Upper lobe of left lung (tissue), 4 donors: Measurements from ENCODE around the gene LY6G6D.

ENCODE experiments used
- EP300 ChIP-seq, 4 donors: sonication (generic); formaldehyde crosslinking; IDR thresholded peaks; one replicate each; pipeline ENCODE4 v1.5.1; 2017; ENCODE audit warnings: antibody characterized with exemption in 4 of 4, control low read depth in 2 of 4
- TF ChIP-seq, protein P1 (sequence below), 6 experiments: fragments of 450-650 bp in 4 of 6; fragments of 200-600 bp in 2 of 6; sonication (generic) in 2 of 6; IDR thresholded peaks; one replicate each; pipeline ENCODE4 v1.5.1; 2016 to 2019; ENCODE audit warnings: antibody characterized with exemption in 6 of 6

DNA sequence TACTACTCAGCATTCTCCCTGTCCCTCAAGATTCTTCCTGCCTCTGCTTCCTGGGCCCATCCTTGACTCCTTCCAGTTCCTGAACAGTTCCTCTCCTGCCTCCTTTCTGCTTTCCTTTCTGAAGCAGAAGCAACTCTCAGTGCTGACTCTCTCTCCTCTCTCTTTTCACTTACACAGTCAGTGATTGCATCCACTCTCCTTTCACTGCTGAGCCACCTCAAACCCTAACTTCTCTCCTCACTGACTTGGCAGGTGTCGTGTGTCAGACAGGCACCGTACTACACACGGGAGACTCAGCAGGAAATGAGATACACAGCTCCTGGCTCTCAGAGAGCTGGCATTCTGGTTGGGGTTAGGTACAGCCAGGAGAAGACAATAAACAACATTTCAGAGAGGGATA is 17.6 kb upstream of the LY6G6D start:
- TF ChIP-seq, protein P1, sequence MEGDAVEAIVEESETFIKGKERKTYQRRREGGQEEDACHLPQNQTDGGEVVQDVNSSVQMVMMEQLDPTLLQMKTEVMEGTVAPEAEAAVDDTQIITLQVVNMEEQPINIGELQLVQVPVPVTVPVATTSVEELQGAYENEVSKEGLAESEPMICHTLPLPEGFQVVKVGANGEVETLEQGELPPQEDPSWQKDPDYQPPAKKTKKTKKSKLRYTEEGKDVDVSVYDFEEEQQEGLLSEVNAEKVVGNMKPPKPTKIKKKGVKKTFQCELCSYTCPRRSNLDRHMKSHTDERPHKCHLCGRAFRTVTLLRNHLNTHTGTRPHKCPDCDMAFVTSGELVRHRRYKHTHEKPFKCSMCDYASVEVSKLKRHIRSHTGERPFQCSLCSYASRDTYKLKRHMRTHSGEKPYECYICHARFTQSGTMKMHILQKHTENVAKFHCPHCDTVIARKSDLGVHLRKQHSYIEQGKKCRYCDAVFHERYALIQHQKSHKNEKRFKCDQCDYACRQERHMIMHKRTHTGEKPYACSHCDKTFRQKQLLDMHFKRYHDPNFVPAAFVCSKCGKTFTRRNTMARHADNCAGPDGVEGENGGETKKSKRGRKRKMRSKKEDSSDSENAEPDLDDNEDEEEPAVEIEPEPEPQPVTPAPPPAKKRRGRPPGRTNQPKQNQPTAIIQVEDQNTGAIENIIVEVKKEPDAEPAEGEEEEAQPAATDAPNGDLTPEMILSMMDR (IDR thresholded peaks at IDR 0.05), result no peak
- TF ChIP-seq EP300 (IDR thresholded peaks at IDR 0.05), result no peak
